Activated CD4-positive, CD25-positive, alpha-beta regulatory T cell treated with anti-CD3 and anti-CD28 coated beads, Interleukin-2, amount 50 U/mL, for 24 hours (primary cell): ENCODE measurements around the gene GPANK1.
"Not testable (repeated sequence)": the region's sequence is repeated elsewhere in the genome, so short reads cannot be mapped to it uniquely, and the experiment has no call there.

Experiments
- ATAC-seq, 2 donors: fragments of 150-1000 bp; cut with Tn5 transposase; one replicate each; pipeline ENCODE4 v1.10.0; 2021; ENCODE audit warnings: mild to moderate bottlenecking in 1 of 2, moderate library complexity in 1 of 2

Gene GPANK1

GRCh38 chr6:31664790-31665500, at the start of gene GPANK1:
TSS of gene GPANK1 (minus strand) at chr6:31664997. CDS start at chr6:31664478, 519 bp downstream.
- peak; percentile 44 to 45 for ATAC-seq

- ATAC-seq: no peak
Measured at GRCh38 chr6:31713991-31714684, 49.3 kb upstream of the GPANK1 start.

DNA sequence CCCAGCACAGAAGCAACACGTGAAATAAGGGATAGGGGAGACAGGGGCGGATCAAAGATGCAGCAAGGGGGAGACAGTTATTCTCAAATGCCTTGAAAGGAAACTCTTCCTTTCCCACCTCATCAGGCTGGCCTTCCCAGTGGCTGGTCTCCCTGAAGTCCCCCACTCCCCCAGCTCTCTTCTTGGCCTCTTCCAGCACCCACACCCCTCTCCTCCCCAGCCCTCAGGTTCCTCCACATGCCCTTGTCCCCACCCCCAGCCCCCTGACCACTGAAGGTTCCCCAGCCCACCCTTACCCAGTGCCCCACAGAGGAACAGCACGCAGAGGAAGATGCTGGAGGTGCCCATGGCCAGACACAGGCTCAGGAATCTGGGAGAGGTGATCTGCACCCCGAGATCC, 48.7 kb upstream of the GPANK1 start:
- no peak for ATAC-seq

- peak in 1 of 2 donors; percentile 45 for ATAC-seq
Measured at GRCh38 chr6:31712296-31712695, 47.5 kb upstream of the GPANK1 start.

DNA sequence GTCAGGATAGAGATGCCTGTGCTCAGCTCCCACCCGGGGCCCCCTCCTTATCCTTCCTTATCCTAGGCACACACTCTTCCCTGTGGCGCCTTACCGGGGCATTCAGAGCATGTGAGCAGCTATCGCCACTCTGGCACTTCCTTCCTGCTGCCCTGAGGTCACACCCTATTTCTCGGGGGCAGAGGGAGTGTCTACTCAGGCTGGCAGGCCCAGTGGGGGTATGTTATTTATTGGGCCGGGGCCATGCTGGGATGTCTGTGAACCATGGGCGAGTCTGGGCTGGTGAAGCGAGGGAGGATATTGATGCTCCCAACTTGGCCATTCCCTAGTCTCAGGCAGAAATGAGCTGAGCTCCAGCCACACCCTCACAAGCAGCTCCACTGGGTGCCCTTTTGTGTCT, 46.4 kb upstream of the GPANK1 start:
- ATAC-seq: no peak

GRCh38 chr6:31710523-31711219, 45.9 kb upstream of the GPANK1 start:
- ATAC-seq: no peak

GRCh38 chr6:31709157-31709556, 44.4 kb upstream of the GPANK1 start:
- not testable (repeated sequence) for ATAC-seq

- no peak for ATAC-seq
Measured at GRCh38 chr6:31708224-31708623, 43.4 kb upstream of the GPANK1 start.

DNA sequence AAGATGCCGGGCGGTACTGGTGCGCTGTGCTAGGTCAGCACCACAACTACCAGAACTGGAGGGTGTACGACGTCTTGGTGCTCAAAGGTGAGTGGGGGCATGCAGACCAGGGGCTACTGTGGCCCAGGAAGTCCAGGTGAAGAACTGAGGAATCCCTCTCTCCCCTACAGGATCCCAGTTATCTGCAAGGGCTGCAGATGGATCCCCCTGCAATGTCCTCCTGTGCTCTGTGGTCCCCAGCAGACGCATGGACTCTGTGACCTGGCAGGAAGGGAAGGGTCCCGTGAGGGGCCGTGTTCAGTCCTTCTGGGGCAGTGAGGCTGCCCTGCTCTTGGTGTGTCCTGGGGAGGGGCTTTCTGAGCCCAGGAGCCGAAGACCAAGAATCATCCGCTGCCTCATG, 42.9 kb upstream of the GPANK1 start:
- no peak for ATAC-seq

- no peak for ATAC-seq
Measured at GRCh38 chr6:31706599-31706998, 41.8 kb upstream of the GPANK1 start, which contains the start of gene LY6G6F. TSS of gene LY6G6F (plus strand) at chr6:31706866. CDS start at chr6:31706907, 41 bp downstream.

GRCh38 chr6:31705931-31706330, 41.1 kb upstream of the GPANK1 start:
- no peak for ATAC-seq

DNA sequence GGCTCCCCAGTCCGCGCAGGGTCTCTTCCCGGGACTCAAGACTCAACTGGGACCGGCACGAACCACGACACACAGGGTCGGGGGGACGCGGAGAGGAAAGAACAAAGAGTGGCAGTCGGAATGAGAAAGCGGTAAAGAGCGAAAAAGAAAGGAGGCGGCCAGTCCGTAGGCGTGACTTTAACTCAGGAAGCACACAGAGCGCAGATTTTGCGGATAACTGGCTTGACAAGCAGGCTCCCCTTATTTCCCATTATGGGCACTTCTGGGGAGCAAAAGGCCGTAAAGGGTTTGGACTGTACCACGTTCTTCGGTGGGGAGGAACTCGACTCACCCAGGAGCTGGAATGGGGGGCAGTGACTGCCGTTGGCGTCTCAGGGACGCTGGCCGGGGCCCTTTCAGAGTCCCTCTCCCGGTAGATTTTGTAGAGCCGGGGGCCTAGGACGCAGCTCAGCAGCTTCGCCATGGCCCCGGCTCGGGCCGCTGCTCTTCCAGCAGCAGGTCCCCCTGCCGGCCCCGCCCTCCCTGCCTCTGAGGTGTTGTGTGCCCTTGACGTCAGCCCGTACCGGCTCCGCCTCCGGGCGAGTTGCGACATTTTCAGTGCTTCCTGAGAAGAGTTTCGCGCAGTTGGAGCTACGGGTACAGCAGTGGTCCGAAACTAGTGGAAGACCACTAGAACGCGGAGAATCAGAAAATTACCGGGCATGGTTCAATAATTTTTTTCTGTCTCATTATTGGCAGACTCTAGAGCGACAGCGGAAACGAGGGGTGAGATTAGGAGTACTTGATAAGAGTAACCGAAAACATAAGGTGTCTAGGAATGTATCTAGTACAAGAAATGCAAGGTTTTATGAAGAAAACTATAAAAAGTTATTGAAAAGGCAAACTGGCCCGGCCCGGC, 38.3 kb upstream of the GPANK1 start, which contains the start of gene ABHD16A:
TSS of gene ABHD16A (minus strand) at position 506 of the 898 bp plus-strand sequence. CDS start at position 463, 43 bp downstream.
- peak; percentile 96 to 97 for ATAC-seq

GRCh38 chr6:31702405-31702818, 37.6 kb upstream of the GPANK1 start:
- peak; percentile 5 to 11 for ATAC-seq

DNA sequence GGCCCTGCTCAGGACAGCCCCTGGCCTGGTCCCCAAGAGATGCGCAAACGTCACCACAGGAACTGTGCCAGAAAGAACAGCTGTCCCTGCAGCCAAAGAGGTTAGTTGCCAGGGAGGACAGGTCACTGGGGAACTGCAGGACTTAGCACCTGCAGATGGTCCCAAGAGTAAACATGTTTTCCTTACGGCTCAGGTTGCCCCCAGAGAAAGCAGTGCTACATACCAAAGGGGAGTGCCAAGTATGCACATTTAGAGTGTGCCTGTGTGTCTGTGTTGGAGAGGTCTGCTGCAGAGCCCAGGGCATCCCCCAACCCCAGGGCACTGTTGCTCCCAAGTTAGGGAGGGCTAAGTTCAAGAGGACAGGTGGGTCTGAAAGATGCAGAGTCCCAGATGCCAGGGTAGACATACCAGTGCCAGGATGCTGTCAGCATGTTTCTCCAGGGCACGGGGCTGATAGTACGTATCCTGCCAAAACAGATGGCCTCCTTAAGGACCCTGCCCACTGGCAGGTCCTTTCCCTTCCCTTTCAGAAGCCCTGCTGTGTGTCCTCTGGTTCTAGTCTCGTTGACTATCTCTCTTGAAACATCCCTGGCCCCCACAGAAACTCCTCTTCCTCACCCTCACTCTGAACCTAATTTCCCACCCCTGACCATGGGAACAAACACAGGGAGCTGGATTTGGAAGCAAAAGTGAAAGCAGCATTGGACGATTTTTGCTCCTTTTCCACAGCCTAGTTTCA, 37.0 kb upstream of the GPANK1 start:
- ATAC-seq: no peak

- no peak for ATAC-seq
Measured at GRCh38 chr6:31700740-31701401, 36.1 kb upstream of the GPANK1 start.

DNA sequence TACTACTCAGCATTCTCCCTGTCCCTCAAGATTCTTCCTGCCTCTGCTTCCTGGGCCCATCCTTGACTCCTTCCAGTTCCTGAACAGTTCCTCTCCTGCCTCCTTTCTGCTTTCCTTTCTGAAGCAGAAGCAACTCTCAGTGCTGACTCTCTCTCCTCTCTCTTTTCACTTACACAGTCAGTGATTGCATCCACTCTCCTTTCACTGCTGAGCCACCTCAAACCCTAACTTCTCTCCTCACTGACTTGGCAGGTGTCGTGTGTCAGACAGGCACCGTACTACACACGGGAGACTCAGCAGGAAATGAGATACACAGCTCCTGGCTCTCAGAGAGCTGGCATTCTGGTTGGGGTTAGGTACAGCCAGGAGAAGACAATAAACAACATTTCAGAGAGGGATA, 32.8 kb upstream of the GPANK1 start:
- peak in 1 of 2 donors; percentile 60 for ATAC-seq

- no peak for ATAC-seq
Measured at GRCh38 chr6:31693535-31693934, 28.7 kb upstream of the GPANK1 start.

DNA sequence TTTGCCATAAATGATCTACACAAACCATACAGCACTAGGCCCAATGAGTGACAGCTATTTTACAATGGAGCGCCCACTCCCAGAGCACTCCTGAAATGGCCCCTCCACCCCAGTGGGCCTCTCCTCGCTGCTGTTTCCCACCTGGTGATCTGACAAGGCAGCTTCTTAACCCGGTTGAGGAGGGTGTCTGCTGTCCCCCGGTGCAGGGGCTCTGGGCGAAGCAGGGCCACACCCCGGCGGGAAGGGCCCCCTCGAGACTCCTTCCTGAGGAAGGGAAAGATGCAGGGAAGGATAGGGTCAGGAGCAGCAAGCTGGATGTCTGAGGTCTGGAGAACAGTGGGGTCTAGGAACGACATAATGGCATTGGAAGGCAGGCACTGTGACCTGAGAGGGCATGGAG, 28.1 kb upstream of the GPANK1 start:
- ATAC-seq: no peak

GRCh38 chr6:31692353-31692752, 27.6 kb upstream of the GPANK1 start:
- ATAC-seq: no peak

GRCh38 chr6:31691564-31692108, 26.8 kb upstream of the GPANK1 start:
- no peak for ATAC-seq

DNA sequence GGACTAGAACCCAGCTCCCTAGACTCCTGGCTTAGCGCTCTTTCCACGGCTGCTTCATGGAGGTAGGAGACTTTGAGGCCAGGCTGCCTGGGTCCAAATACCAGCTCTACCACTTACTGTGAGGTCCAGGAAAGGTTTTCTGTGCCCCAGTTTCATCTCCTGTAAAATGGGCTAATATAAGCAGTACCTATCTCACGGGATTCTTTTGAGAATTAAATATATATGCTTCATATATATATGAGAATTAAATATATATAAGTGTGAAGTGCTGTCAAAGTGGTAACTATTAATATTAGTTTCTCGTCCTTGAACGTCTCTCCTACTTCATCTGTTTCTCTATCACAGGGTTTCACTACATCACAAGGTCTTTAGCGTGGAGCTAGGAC, 26.3 kb upstream of the GPANK1 start:
- no peak for ATAC-seq
